ENCODE data around the gene TMEM18.

- TF ChIP-seq CTCF (IDR thresholded peaks at IDR 0.05) (no peak), POLR2A (IDR thresholded peaks at IDR 0.05) (no peak)
These were observed 15.6 kb upstream of the TMEM18 start for GRCh38 chr2:692767-693166.
